Measurements from ENCODE around the gene ARMC12. TPM values are rescaled to one million over a fixed set of nuclear protein-coding genes. Genes with fewer than 3 reads are reported as not detected.
"Not testable (repeated sequence)": the region's sequence is repeated elsewhere in the genome, so short reads cannot be mapped to it uniquely, and the experiment has no call there.

The ARMC12 gene
- total RNA-seq, 1 experiment from 2014 or later: 0.60 TPM

DNA sequence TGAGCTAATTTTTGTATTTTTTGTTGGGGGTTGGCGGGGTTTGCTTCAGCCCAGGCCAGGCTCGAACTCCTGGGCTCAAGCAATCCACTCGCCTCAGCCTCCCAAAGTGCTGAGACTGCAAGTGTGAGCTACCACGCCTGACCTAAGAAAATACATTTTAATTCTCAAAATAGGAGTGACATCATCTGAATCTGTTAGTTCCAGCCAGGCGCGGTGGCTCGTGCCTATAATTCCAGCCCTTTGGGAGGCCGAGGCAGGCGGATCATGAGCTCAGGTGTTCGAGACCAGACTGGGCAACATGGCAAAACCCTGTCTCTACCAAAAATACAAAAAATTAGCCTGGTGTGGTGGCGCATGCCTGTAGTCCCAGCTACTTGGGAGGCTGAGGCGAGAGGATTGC lies 2.5 kb upstream of the ARMC12 start:
- not testable (repeated sequence) for H3K27ac ChIP-seq (ENCODE audit: low read length); H3K36me3 ChIP-seq (ENCODE audit: insufficient read depth, low read length); H3K27me3 ChIP-seq (ENCODE audit: low read length); H3K9me2 ChIP-seq (replicated peaks; ENCODE audit: insufficient read depth, low read length); H3K4me3 ChIP-seq (ENCODE audit: low read length); H3K79me2 ChIP-seq (ENCODE audit: low read length); DNase-seq; H3K9me3 ChIP-seq (ENCODE audit: low read length); H3K9ac ChIP-seq (ENCODE audit: low read length); H2AFZ ChIP-seq (ENCODE audit: low read length); H4K20me1 ChIP-seq (ENCODE audit: insufficient read depth, low read depth, low read length); H3K4me2 ChIP-seq (ENCODE audit: low read depth, low read length, poor library complexity, severe bottlenecking)
- H3K4me1 ChIP-seq (ENCODE audit: low read length): peaks cover 41% of the 10 kb centered on the region

- H3K4me1 ChIP-seq (ENCODE audit: low read length): peaks cover 34% of the 10 kb centered on the region
- no peak for DNase-seq
- no peak overlapping the region for H3K4me3 ChIP-seq (ENCODE audit: low read length)
- no peaks in the 10 kb centered on the region for H4K20me1 ChIP-seq (ENCODE audit: insufficient read depth, low read depth, low read length)
- no peaks in the 10 kb centered on the region for H3K79me2 ChIP-seq (ENCODE audit: low read length)
- no peaks in the 10 kb centered on the region for H3K9me2 ChIP-seq (replicated peaks; ENCODE audit: insufficient read depth, low read length)
- no peaks in the 10 kb centered on the region for H3K36me3 ChIP-seq (ENCODE audit: insufficient read depth, low read length)
- no peaks in the 10 kb centered on the region for H3K27me3 ChIP-seq (ENCODE audit: low read length)
- H3K9me3 ChIP-seq (ENCODE audit: low read length): no peaks in the 10 kb centered on the region
- H2AFZ ChIP-seq (ENCODE audit: low read length): no peak overlapping the region
- no peak overlapping the region for H3K4me2 ChIP-seq (ENCODE audit: low read depth, low read length, poor library complexity, severe bottlenecking)
- H3K27ac ChIP-seq (ENCODE audit: low read length): no peak overlapping the region
- no peak overlapping the region for H3K9ac ChIP-seq (ENCODE audit: low read length)
These were observed 1.4 kb upstream of the ARMC12 start for GRCh38 chr6:35735452-35735851.

DNA sequence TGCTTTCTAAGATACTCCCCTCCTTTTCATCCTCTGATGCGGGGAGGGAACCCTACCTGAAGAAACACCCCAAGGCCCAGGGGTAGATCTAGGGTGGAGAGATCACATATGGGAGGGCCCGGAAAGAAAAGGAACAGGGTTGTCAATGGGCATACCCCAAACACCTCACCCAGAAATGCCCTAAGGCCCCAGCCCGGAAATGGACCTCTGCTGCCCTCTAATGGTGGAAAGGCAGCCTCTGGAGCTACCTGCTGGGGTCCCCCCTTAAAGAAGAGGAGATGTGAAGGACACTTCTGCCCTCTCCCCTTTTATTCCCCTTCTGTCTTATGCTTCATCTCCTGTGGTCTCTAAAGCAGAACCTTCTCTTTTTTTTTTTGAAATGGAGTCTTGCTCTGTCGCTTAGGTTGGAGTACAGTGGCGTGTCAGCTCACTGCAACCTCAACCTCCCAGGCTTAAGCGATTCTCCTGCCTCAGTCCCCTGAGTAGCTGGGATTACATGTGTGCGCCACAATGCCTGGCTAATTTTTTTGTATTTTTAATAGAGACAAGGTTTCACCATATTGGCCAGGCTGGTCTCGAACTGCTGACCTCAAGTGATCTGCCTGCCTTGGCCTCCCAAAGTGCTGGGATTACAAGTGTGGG lies 458 bp upstream of the ARMC12 start:
- H3K4me1 ChIP-seq (ENCODE audit: low read length): peaks cover 27% of the 10 kb centered on the region
- H3K4me2 ChIP-seq (ENCODE audit: low read depth, low read length, poor library complexity, severe bottlenecking): peak overlapping the region; percentile 58
- no peaks in the 10 kb centered on the region for H3K36me3 ChIP-seq (ENCODE audit: insufficient read depth, low read length)
- no peaks in the 10 kb centered on the region for H3K9me3 ChIP-seq (ENCODE audit: low read length)
- H3K9me2 ChIP-seq (replicated peaks; ENCODE audit: insufficient read depth, low read length): no peaks in the 10 kb centered on the region
- peak; percentile 94 for DNase-seq
- H3K4me3 ChIP-seq (ENCODE audit: low read length): no peak overlapping the region
- no peak overlapping the region; the same call in 1 of the 2 replicates for H3K9ac ChIP-seq (ENCODE audit: low read length)
- no peak overlapping the region for H3K27ac ChIP-seq (ENCODE audit: low read length)
- no peaks in the 10 kb centered on the region for H3K79me2 ChIP-seq (ENCODE audit: low read length)
- H4K20me1 ChIP-seq (ENCODE audit: insufficient read depth, low read depth, low read length): no peaks in the 10 kb centered on the region
- H3K27me3 ChIP-seq (ENCODE audit: low read length): no peaks in the 10 kb centered on the region
- no peak overlapping the region for H2AFZ ChIP-seq (ENCODE audit: low read length)

DNA sequence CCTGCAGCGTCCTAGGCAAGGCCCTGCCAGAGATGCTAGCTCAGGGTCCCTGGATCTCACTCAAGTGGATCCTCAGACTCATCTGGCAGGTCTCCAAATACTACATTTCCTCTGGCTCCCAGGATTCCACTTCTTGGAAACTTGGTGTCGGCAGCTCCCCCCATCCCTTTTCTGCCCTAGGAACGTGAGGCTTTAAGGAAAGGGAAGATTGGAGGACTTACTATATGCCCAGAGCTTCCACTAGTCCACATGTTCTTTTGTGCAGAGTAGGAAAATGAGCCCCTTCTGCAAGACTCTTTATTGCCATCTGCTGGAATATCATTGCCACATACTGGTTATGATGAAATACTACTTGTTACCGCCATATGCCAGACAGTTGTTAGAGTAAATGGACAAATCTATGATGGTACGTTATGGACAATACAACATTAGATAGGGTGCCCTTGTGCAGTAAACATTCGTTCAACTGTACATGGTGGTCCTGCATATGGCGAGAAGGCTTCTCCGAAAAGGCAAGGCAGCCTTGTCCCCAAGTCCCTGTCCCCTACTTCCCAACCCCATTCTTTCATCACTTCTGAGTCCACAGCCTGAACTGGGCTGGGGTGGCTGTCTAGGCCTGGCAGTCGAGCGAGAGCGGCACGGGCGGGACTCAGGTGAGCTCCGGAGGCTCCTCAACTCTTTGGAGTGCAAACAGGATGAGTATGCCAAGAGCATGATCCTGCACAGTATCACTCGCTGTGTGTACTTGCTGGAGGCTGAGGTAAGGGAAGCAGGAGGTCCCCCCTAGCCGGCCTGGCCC lies 780 bp downstream of the ARMC12 start:
- peaks cover 20% of the 10 kb centered on the region for H3K4me1 ChIP-seq (ENCODE audit: low read length)
- H3K9ac ChIP-seq (ENCODE audit: low read length): peak overlapping the region; percentile 43
- no peak overlapping the region for H3K27ac ChIP-seq (ENCODE audit: low read length)
- DNase-seq: peak; percentile 92
- no peaks in the 10 kb centered on the region for H4K20me1 ChIP-seq (ENCODE audit: insufficient read depth, low read depth, low read length)
- H3K79me2 ChIP-seq (ENCODE audit: low read length): no peaks in the 10 kb centered on the region
- peak overlapping the region; percentile 42; the same call in 1 of the 2 replicates for H3K4me3 ChIP-seq (ENCODE audit: low read length)
- peak overlapping the region; percentile 73; the same call in 1 of the 2 replicates for H2AFZ ChIP-seq (ENCODE audit: low read length)
- no peaks in the 10 kb centered on the region for H3K9me2 ChIP-seq (replicated peaks; ENCODE audit: insufficient read depth, low read length)
- H3K36me3 ChIP-seq (ENCODE audit: insufficient read depth, low read length): no peaks in the 10 kb centered on the region
- H3K4me2 ChIP-seq (ENCODE audit: low read depth, low read length, poor library complexity, severe bottlenecking): peak overlapping the region; percentile 58
- no peaks in the 10 kb centered on the region for H3K27me3 ChIP-seq (ENCODE audit: low read length)
- H3K9me3 ChIP-seq (ENCODE audit: low read length): no peaks in the 10 kb centered on the region

- no peaks in the 10 kb centered on the region for H3K27me3 ChIP-seq (ENCODE audit: low read length)
- no peak for DNase-seq
- H3K27ac ChIP-seq (ENCODE audit: low read length): no peak overlapping the region
- H3K79me2 ChIP-seq (ENCODE audit: low read length): no peaks in the 10 kb centered on the region
- H3K4me1 ChIP-seq (ENCODE audit: low read length): peaks cover 19% of the 10 kb centered on the region
- no peak overlapping the region for H2AFZ ChIP-seq (ENCODE audit: low read length)
- H3K4me3 ChIP-seq (ENCODE audit: low read length): no peak overlapping the region
- H3K9ac ChIP-seq (ENCODE audit: low read length): no peak overlapping the region
- no peaks in the 10 kb centered on the region for H3K9me2 ChIP-seq (replicated peaks; ENCODE audit: insufficient read depth, low read length)
- no peaks in the 10 kb centered on the region for H4K20me1 ChIP-seq (ENCODE audit: insufficient read depth, low read depth, low read length)
- no peak overlapping the region for H3K4me2 ChIP-seq (ENCODE audit: low read depth, low read length, poor library complexity, severe bottlenecking)
- no peaks in the 10 kb centered on the region for H3K36me3 ChIP-seq (ENCODE audit: insufficient read depth, low read length)
- no peaks in the 10 kb centered on the region for H3K9me3 ChIP-seq (ENCODE audit: low read length)
These were observed 3.1 kb downstream of the ARMC12 start for GRCh38 chr6:35739645-35740524.

DNA sequence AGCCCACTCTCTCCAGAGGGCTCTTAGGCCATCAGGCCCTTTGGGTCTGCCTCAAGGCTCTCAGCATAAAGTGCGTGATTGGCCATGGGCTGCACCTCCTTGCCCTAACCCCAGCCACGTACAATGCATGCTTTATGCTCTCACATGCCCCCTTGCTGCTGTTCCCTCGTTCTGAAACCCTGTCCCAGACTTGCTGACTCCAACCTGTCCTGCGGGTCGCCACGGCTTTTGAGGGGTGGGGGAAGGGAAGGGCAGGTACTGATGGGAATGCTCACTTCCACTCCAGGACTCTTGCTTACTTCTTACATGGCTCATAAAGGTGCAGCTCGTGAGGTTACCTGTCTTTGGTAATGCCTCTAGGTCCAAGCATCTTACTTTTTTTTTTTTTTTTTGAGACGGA lies 6.0 kb downstream of the ARMC12 start:
- Histone ChIP-seq H3K27me3 (ENCODE audit: low read length) (no peaks in the 10 kb centered on the region), H3K4me1 (ENCODE audit: low read length) (no peaks in the 10 kb centered on the region), H3K27ac (ENCODE audit: low read length) (no peak overlapping the region), H3K4me2 (ENCODE audit: low read depth, low read length, poor library complexity, severe bottlenecking) (no peak overlapping the region), H3K36me3 (ENCODE audit: insufficient read depth, low read length) (no peaks in the 10 kb centered on the region), H2AFZ (ENCODE audit: low read length) (no peak overlapping the region), H3K4me3 (ENCODE audit: low read length) (no peak overlapping the region), H4K20me1 (ENCODE audit: insufficient read depth, low read depth, low read length) (no peaks in the 10 kb centered on the region), H3K9me3 (ENCODE audit: low read length) (no peaks in the 10 kb centered on the region), H3K79me2 (ENCODE audit: low read length) (no peaks in the 10 kb centered on the region), H3K9ac (ENCODE audit: low read length) (no peak overlapping the region), H3K9me2 (replicated peaks; ENCODE audit: insufficient read depth, low read length) (no peaks in the 10 kb centered on the region)
- DNase-seq: no peak

DNA sequence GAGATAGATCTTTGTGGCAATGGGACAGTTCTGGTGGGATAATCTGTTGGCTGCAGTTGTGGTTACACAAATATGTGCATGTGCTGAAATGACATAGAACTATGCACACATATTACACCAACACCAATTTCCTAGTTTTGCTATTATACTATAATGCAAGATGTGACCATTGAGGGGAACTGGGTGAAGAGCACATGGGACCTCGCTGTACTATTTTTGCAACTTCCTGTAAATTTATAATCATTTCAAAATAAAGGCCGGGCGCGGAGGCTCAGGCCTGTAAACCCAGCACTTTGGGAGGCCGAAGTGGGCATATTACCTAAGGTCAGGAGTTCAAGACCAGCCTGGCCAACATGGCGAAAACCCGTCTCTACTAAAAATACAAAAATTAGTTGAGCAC lies 8.7 kb downstream of the ARMC12 start:
- no peaks in the 10 kb centered on the region for H3K9me3 ChIP-seq (ENCODE audit: low read length)
- no peaks in the 10 kb centered on the region for H3K4me1 ChIP-seq (ENCODE audit: low read length)
- H3K4me3 ChIP-seq (ENCODE audit: low read length): no peak overlapping the region
- H3K4me2 ChIP-seq (ENCODE audit: low read depth, low read length, poor library complexity, severe bottlenecking): no peak overlapping the region
- H3K9me2 ChIP-seq (replicated peaks; ENCODE audit: insufficient read depth, low read length): no peaks in the 10 kb centered on the region
- H3K27me3 ChIP-seq (ENCODE audit: low read length): no peaks in the 10 kb centered on the region
- no peaks in the 10 kb centered on the region for H4K20me1 ChIP-seq (ENCODE audit: insufficient read depth, low read depth, low read length)
- H3K9ac ChIP-seq (ENCODE audit: low read length): no peak overlapping the region
- H3K36me3 ChIP-seq (ENCODE audit: insufficient read depth, low read length): no peaks in the 10 kb centered on the region
- no peaks in the 10 kb centered on the region for H3K79me2 ChIP-seq (ENCODE audit: low read length)
- no peak overlapping the region for H3K27ac ChIP-seq (ENCODE audit: low read length)
- no peak for DNase-seq
- H2AFZ ChIP-seq (ENCODE audit: low read length): no peak overlapping the region

DNA sequence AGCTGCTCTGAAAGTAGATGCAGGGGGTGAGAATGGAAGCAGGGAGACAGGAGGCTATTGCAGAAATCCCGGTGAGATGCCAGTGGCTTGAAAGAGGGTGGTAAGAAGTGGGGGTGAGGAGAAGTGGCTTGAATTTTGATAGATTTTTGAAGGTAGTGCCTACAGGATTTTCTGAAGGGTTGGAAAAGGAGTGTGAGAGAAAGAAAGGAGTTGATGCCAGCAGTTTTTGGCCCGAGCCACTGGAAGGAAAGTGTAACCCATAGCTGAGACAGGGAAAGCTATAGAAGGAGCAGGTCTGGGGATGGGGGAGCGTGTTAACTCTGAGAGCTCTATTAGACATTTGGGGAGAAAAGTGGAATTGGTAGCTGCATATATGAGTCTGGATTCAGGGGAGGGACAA lies 9.7 kb downstream of the ARMC12 start:
- no peak overlapping the region for H3K9ac ChIP-seq (ENCODE audit: low read length)
- no peaks in the 10 kb centered on the region for H3K9me3 ChIP-seq (ENCODE audit: low read length)
- H3K4me3 ChIP-seq (ENCODE audit: low read length): no peak overlapping the region
- no peaks in the 10 kb centered on the region for H4K20me1 ChIP-seq (ENCODE audit: insufficient read depth, low read depth, low read length)
- no peak overlapping the region for H2AFZ ChIP-seq (ENCODE audit: low read length)
- H3K4me2 ChIP-seq (ENCODE audit: low read depth, low read length, poor library complexity, severe bottlenecking): no peak overlapping the region
- H3K79me2 ChIP-seq (ENCODE audit: low read length): no peaks in the 10 kb centered on the region
- H3K27me3 ChIP-seq (ENCODE audit: low read length): no peaks in the 10 kb centered on the region
- no peak overlapping the region for H3K27ac ChIP-seq (ENCODE audit: low read length)
- DNase-seq: no peak
- no peaks in the 10 kb centered on the region for H3K9me2 ChIP-seq (replicated peaks; ENCODE audit: insufficient read depth, low read length)
- H3K4me1 ChIP-seq (ENCODE audit: low read length): no peaks in the 10 kb centered on the region
- H3K36me3 ChIP-seq (ENCODE audit: insufficient read depth, low read length): no peaks in the 10 kb centered on the region
